Stomach (tissue), 9 donors: ENCODE results near the gene LHFPL3. TPM values are rescaled to one million over a fixed set of nuclear protein-coding genes. Genes with fewer than 3 reads are reported as not detected.

Experiments used
- DNase-seq, 2 donors: peaks; one replicate each; pipeline versions ENCODE4 v3.0.0 to v3.0.0-alpha.2; 2013 to 2019
- H3K27ac ChIP-seq, 5 donors: fragments of 200-600 bp in 4 of 5; sonication (generic) in 4 of 5; one replicate each; pipeline ENCODE4 v1.5.1; 2013 to 2019; ENCODE audit warnings: mild to moderate bottlenecking in 1 of 5, moderate library complexity in 1 of 5
- H3K27me3 ChIP-seq, 3 donors: fragments of 200-600 bp; sonication (generic); one replicate each; pipeline ENCODE4 v1.5.1; 2017 to 2019; ENCODE audit warnings: mixed run types in 1 of 3
- H3K36me3 ChIP-seq, 4 donors: fragments of 200-600 bp; sonication (generic); 1 replicate in 3 of 4; 2 replicates in 1 of 4; pipeline ENCODE4 v1.5.1; 2016 to 2019
- H3K4me1 ChIP-seq, 4 donors: fragments of 200-600 bp; sonication (generic); one replicate each; pipeline ENCODE4 v1.5.1; 2016 to 2019
- H3K4me3 ChIP-seq, 4 donors: fragments of 200-600 bp; sonication (generic) in 3 of 4; one replicate each; pipeline ENCODE4 v1.5.1; 2016 to 2019; ENCODE audit warnings: mild to moderate bottlenecking in 1 of 4
- H3K9me3 ChIP-seq, 4 donors: fragments of 200-600 bp; sonication (generic); one replicate each; pipeline ENCODE4 v1.5.1; 2016 to 2019
- EP300 ChIP-seq: sonication (generic); formaldehyde crosslinking; IDR thresholded peaks from one replicate; pipeline ENCODE4 v1.6.1; 2017; ENCODE audit warnings: antibody characterized with exemption
- POLR2A ChIP-seq, 4 donors: fragments of 450-650 bp; IDR thresholded peaks; one replicate each; pipeline ENCODE4 v1.6.1; 2016; ENCODE audit warnings: antibody characterized with exemption in 4 of 4, control low read depth in 2 of 4, mild to moderate bottlenecking in 1 of 4, moderate library complexity in 1 of 4
- POLR2AphosphoS5 ChIP-seq, 3 donors: sonication (generic); formaldehyde crosslinking; IDR thresholded peaks; one replicate each; pipeline ENCODE4 v1.6.1; 2016; ENCODE audit warnings: antibody characterized with exemption in 3 of 3
- WGBS, 5 donors: extraction: QIAGEN DNeasy Blood & Tissue Kit in 3 of 5; methylation state at CpG; one replicate each; pipeline versions ENCODE4 v1.1.5 to v1.1.7; 2013 to 2018; 5-methylcytosine and 5-hydroxymethylcytosine counted together
- intact Hi-C: fragments of 100-400 bp; cut with DNase I; formaldehyde crosslinking; loops from one replicate; pipeline ENCODE4 v1.15.1; 2023; ENCODE audit warnings: low total_unique reads
- polyA plus RNA-seq, 3 donors: library from polyadenylated mRNA; stranded (reverse); fragments of 200-250 nt; gene quantifications; one replicate each; pipeline ENCODE4 v1.2.3, GENCODE V29; 2013
- total RNA-seq, 5 donors: library from RNA; depleted of rRNA; stranded (reverse); fragments of >200 nt; gene quantifications; one replicate each; pipeline versions ENCODE4 v1.1.0 to v1.2.3, GENCODE V29; 2014 to 2016
- TF ChIP-seq, protein P1 (sequence below), 7 experiments: fragments of 450-650 bp in 4 of 7; fragments of 200-600 bp in 3 of 7; sonication (generic) in 3 of 7; IDR thresholded peaks; one replicate each; pipeline ENCODE4 v1.5.1; 2016 to 2019; ENCODE audit warnings: antibody characterized with exemption in 7 of 7, control low read depth in 2 of 7, mild to moderate bottlenecking in 1 of 7
- donor health status: healthy with polysubstance abuse.
- donor health status: Bipolar disorder and iron deficiency.
- donor health status: healthy.

The LHFPL3 gene
- total and polyA plus RNA-seq, 8 donors = 0.55 TPM; not detected in 7

DNA sequence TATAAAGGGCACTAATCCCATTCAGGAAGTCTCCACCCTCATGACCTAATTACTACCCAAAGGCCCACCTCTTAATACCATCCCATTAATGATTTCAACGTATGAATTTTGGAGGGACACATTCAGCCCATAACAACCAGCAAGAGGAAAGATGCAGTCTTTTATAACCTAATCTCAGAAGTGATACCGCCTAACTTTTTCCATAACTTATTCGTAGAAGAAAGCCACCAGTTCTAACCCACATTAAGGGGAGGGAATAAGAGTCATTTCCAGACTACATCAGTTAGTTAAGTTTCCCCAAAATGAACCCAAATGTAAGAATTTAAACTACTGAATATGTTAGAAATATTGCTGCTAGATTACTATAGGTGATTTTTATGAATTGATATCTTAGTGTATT is 32.1 kb upstream of the LHFPL3 start:
- WGBS, 5 donors = 72 to 88% (median 84%) methylated on average over 3 of the region's 3 CpGs
- Histone ChIP-seq H3K9me3 (no peaks in the 10 kb centered on the region), H3K36me3 (no peaks in the 10 kb centered on the region), H3K27ac (no peak overlapping the region), H3K4me3 (no peak overlapping the region), H3K4me1 (no peaks in the 10 kb centered on the region), H3K27me3 (no peaks in the 10 kb centered on the region)
- intact Hi-C loops = no loop called here
- TF ChIP-seq EP300 (no peak), POLR2AphosphoS5 (IDR thresholded peaks at IDR 0.05) (no peak), POLR2A (IDR thresholded peaks at IDR 0.05) (no peak)
- TF ChIP-seq, protein P1, sequence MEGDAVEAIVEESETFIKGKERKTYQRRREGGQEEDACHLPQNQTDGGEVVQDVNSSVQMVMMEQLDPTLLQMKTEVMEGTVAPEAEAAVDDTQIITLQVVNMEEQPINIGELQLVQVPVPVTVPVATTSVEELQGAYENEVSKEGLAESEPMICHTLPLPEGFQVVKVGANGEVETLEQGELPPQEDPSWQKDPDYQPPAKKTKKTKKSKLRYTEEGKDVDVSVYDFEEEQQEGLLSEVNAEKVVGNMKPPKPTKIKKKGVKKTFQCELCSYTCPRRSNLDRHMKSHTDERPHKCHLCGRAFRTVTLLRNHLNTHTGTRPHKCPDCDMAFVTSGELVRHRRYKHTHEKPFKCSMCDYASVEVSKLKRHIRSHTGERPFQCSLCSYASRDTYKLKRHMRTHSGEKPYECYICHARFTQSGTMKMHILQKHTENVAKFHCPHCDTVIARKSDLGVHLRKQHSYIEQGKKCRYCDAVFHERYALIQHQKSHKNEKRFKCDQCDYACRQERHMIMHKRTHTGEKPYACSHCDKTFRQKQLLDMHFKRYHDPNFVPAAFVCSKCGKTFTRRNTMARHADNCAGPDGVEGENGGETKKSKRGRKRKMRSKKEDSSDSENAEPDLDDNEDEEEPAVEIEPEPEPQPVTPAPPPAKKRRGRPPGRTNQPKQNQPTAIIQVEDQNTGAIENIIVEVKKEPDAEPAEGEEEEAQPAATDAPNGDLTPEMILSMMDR (IDR thresholded peaks at IDR 0.05) = no peak
- no peak for DNase-seq

DNA sequence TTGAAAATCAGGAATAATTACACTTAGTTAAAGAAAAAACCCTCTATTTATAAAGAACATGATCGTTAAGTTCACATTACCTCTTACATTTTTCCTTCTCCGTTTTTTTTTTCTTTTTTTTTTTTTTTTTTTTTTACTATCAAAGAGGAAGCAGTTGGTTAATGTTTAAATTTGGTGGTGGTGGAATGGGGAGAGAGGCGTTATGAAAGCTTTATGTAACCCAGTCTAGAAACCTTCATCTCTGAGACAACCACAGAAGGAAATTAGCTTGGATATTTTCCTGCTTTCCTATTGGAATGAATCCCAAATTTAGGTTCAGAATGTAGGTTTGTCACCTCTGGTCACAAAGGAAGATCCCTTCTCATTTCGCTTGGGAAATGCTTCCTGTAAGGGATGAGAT is 31.5 kb upstream of the LHFPL3 start:
- no peak overlapping the region for H3K4me3 ChIP-seq
- no peaks in the 10 kb centered on the region for H3K9me3 ChIP-seq
- H3K27ac ChIP-seq = no peak overlapping the region
- no peaks in the 10 kb centered on the region for H3K27me3 ChIP-seq
- 35 to 50% (median 42%) methylated on average over 4 of the region's 4 CpGs for WGBS, 5 donors
- intact Hi-C loops = no loop called here
- no peaks in the 10 kb centered on the region for H3K36me3 ChIP-seq
- no peak for DNase-seq
- TF ChIP-seq EP300 (no peak), POLR2A (IDR thresholded peaks at IDR 0.05) (no peak), POLR2AphosphoS5 (IDR thresholded peaks at IDR 0.05) (no peak)
- TF ChIP-seq, protein P1 (IDR thresholded peaks at IDR 0.05) = no peak
- H3K4me1 ChIP-seq = no peaks in the 10 kb centered on the region

DNA sequence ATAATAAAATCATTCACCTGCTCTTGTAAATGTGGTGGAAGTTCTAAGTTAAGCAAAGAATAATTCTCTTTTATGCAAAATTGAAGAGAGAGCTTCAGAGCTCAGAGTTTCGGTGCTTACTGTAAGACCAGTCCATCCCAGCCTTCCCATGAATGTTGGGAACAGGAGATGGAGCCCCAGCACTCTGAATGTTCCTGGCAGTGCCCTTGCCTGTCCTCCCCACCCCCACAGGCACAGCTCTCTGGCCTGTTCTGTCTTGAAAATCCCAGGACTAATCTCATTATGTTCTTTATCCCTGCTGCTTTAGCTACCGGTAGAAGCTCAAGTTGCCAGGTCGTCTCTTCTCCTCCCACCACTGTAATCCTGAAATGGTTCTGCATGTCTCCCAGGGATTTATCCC is 29.1 kb upstream of the LHFPL3 start:
- TF ChIP-seq POLR2AphosphoS5 (IDR thresholded peaks at IDR 0.05) = no peak
- TF ChIP-seq POLR2A (IDR thresholded peaks at IDR 0.05) = no peak
- TF ChIP-seq EP300 = no peak
- intact Hi-C loops = no loop called here
- Histone ChIP-seq H3K27ac (no peak overlapping the region), H3K27me3 (no peaks in the 10 kb centered on the region), H3K36me3 (no peaks in the 10 kb centered on the region), H3K4me3 (no peak overlapping the region), H3K4me1 (no peaks in the 10 kb centered on the region), H3K9me3 (no peaks in the 10 kb centered on the region)
- WGBS, 5 donors = 33 to 55% (median 47%) methylated on average over 3 of the region's 3 CpGs
- no peak for DNase-seq

DNA sequence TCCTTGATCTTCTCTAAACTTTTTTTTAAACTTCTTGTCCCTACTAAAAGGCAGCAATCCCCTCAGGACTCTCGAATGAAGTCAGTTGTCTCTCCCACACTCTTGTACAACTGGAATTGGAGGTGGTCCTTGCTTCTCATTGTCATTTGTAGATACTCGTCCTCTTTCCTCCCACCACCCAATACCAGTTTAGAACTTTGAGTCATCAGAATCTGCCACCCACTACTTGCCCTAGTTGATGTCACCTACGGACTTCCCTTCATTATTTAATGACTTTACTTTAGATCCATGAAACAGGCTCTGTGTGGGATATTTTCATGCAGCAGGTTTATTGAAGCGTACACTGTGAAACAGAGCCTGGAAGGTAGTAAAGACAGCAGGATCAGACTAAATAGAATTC is 28.6 kb upstream of the LHFPL3 start:
- H3K27me3 ChIP-seq = no peaks in the 10 kb centered on the region
- H3K9me3 ChIP-seq = no peaks in the 10 kb centered on the region
- intact Hi-C loops = no loop called here
- TF ChIP-seq POLR2AphosphoS5 (IDR thresholded peaks at IDR 0.05) (no peak), POLR2A (IDR thresholded peaks at IDR 0.05) (no peak), EP300 (no peak)
- TF ChIP-seq, protein P1 (IDR thresholded peaks at IDR 0.05) = no peak
- no peak for DNase-seq
- no peaks in the 10 kb centered on the region for H3K4me1 ChIP-seq
- no peaks in the 10 kb centered on the region for H3K36me3 ChIP-seq
- 40 to 58% (median 51%) methylated on average over 4 of the region's 4 CpGs for WGBS, 5 donors
- no peak overlapping the region for H3K27ac ChIP-seq
- H3K4me3 ChIP-seq = no peak overlapping the region

DNA sequence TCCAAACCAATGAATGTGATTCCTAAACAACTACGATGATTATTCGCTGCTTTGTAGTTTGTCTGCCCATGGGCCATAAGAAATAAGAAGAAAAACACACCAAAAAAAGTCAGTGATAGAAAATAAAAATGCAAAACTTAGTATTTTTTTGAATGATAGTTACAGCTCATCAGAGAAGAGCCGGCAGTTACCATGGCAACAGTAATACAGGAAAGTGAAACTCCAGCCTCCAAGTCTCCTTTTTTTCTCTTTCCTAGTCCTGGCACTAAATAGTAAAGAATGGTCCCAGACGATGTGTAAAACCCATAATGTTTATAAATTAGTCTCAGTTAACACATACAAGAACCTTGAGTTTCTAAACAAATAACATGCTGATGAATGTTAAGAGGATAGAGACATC is 21.6 kb upstream of the LHFPL3 start:
- no peak overlapping the region for H3K27ac ChIP-seq
- no peaks in the 10 kb centered on the region for H3K9me3 ChIP-seq
- WGBS, 5 donors = 68 to 81% (median 80%) methylated on average over 4 of the region's 4 CpGs
- intact Hi-C loops = no loop called here
- no peaks in the 10 kb centered on the region for H3K27me3 ChIP-seq
- TF ChIP-seq POLR2AphosphoS5 (IDR thresholded peaks at IDR 0.05) = no peak
- TF ChIP-seq POLR2A (IDR thresholded peaks at IDR 0.05) = no peak
- no peak for TF ChIP-seq EP300
- TF ChIP-seq, protein P1 (IDR thresholded peaks at IDR 0.05) = no peak
- no peak for DNase-seq
- H3K4me1 ChIP-seq = no peaks in the 10 kb centered on the region
- no peak overlapping the region for H3K4me3 ChIP-seq
- H3K36me3 ChIP-seq = no peaks in the 10 kb centered on the region
